ENCODE measurements around the gene TBC1D14. TPM values are rescaled to one million over a fixed set of nuclear protein-coding genes. Genes with fewer than 3 reads are reported as not detected.

Gene TBC1D14
- total and polyA plus RNA-seq, 10 of the 15 experiments (the other 5 are each of a cell fraction or from before 2014, with no cell fraction given): 0.87 to 39.3 (median 30.1) TPM

- DNase-seq (ENCODE audit: low read depth, low spot score) (no peak), ATAC-seq (no peak), FAIRE-seq (no peak)
- Histone ChIP-seq H4K20me1 (ENCODE audit: control insufficient read depth, insufficient read depth) (peaks cover 10% of the 10 kb centered on the region; the same call in 1 of the 2 replicates), H3K27me3 (replicated peaks in 1 of 2; ENCODE audit: control insufficient read depth in 2 of 2, insufficient read depth in 2 of 2, low read length in 1 of 2) (no peaks in the 10 kb centered on the region), H3K9ac (ENCODE audit: control insufficient read depth, insufficient read depth, low read length) (no peak overlapping the region), H3K4me1 (ENCODE audit: control insufficient read depth, insufficient read depth, low read length) (peaks cover 23% of the 10 kb centered on the region), H3K4me3 (no peak overlapping the region), H3K9me3 (replicated peaks; ENCODE audit: control insufficient read depth, insufficient read depth, low read length) (no peaks in the 10 kb centered on the region), H3K27ac (ENCODE audit: control insufficient read depth, insufficient read depth) (no peak overlapping the region), H3K79me2 (ENCODE audit: control insufficient read depth, insufficient read depth, low read length) (peaks cover 48% of the 10 kb centered on the region), H2AFZ (ENCODE audit: control insufficient read depth, low read depth, low read length) (no peak overlapping the region), H3K4me2 (ENCODE audit: control insufficient read depth, insufficient read depth) (no peak overlapping the region), H3K36me3 (ENCODE audit: control insufficient read depth in 2 of 2, insufficient read depth in 2 of 2, low read length in 1 of 2) (peaks cover under 1 to 3% of the 10 kb centered on the region in 2 experiments; a peak in 3 of 4 replicates)
- ChIA-PET SMC1A (ENCODE audit: uncharacterized antibody, unreplicated experiment) (interaction anchor here (2.0 kb wide), 1 partner anchor 20 kb away, joined by 5 read pairs; the partner anchor contains the start of gene GRPEL1), POLR2A (no interaction called here), CTCF (interaction anchor here (0.7 to 9.1 kb wide), 3 partner anchors 20 to 328 kb away, joined by 3 to 210 read pairs (median 3); partner anchors contain the start of gene GRPEL1), RAD21 (ENCODE audit: unreplicated experiment) (no interaction called here)
- no TSS peak for BruUV-seq (replicated peaks)
- TF ChIP-seq, protein P1, sequence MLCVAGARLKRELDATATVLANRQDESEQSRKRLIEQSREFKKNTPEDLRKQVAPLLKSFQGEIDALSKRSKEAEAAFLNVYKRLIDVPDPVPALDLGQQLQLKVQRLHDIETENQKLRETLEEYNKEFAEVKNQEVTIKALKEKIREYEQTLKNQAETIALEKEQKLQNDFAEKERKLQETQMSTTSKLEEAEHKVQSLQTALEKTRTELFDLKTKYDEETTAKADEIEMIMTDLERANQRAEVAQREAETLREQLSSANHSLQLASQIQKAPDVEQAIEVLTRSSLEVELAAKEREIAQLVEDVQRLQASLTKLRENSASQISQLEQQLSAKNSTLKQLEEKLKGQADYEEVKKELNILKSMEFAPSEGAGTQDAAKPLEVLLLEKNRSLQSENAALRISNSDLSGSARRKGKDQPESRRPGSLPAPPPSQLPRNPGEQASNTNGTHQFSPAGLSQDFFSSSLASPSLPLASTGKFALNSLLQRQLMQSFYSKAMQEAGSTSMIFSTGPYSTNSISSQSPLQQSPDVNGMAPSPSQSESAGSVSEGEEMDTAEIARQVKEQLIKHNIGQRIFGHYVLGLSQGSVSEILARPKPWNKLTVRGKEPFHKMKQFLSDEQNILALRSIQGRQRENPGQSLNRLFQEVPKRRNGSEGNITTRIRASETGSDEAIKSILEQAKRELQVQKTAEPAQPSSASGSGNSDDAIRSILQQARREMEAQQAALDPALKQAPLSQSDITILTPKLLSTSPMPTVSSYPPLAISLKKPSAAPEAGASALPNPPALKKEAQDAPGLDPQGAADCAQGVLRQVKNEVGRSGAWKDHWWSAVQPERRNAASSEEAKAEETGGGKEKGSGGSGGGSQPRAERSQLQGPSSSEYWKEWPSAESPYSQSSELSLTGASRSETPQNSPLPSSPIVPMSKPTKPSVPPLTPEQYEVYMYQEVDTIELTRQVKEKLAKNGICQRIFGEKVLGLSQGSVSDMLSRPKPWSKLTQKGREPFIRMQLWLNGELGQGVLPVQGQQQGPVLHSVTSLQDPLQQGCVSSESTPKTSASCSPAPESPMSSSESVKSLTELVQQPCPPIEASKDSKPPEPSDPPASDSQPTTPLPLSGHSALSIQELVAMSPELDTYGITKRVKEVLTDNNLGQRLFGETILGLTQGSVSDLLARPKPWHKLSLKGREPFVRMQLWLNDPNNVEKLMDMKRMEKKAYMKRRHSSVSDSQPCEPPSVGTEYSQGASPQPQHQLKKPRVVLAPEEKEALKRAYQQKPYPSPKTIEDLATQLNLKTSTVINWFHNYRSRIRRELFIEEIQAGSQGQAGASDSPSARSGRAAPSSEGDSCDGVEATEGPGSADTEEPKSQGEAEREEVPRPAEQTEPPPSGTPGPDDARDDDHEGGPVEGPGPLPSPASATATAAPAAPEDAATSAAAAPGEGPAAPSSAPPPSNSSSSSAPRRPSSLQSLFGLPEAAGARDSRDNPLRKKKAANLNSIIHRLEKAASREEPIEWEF (IDR thresholded peaks at IDR 0.05; ENCODE audit: insufficient replicate concordance, low read depth, low read length): no peak
- TF ChIP-seq HDAC6 (IDR thresholded peaks at IDR 0.05; ENCODE audit: unreplicated experiment): no peak
- TF ChIP-seq STAT1 (conservative IDR thresholded peaks at IDR 0.05): no peak
- TF ChIP-seq RBBP5 (conservative IDR thresholded peaks at IDR 0.05): no peak
- TF ChIP-seq ZNF592 (IDR thresholded peaks at IDR 0.05): no peak
- TF ChIP-seq ZNF217 (IDR thresholded peaks at IDR 0.05): no peak
- TF ChIP-seq ZNF384 (IDR thresholded peaks at IDR 0.05; ENCODE audit: borderline replicate concordance, low read depth, low read length): no peak
- TF ChIP-seq POLR2A (IDR thresholded peaks at IDR 0.05; ENCODE audit: low read depth, low read length): no peak
- TF ChIP-seq TCF12 (IDR thresholded peaks at IDR 0.05; ENCODE audit: low read depth, low read length): no peak
- TF ChIP-seq ZNF207 (IDR thresholded peaks at IDR 0.05; ENCODE audit: borderline replicate concordance): no peak
- no peak for TF ChIP-seq ZSCAN29 (IDR thresholded peaks at IDR 0.05)
- 96% methylated on average over 12 of the region's 12 CpGs for WGBS (ENCODE audit: insufficient coverage, insufficient replicate concordance, low lambda C conversion rate, missing lambda C conversion rate)
- intact Hi-C loops (cut with micrococcal nuclease; ENCODE audit: unreplicated experiment) (loop anchor here (5.0 kb wide), 1 partner anchor 141 kb away; the partner anchor contains the start of gene TBC1D14), in situ Hi-C loops (cut with MboI) (no loop called here)
Observed at GRCh38 chr4:7048642-7049041, 139.0 kb downstream of the TBC1D14 start.
